DMS153 (cell line): ENCODE data around the gene CHRND.
"Not testable (repeated sequence)": the region's sequence is repeated elsewhere in the genome, so short reads cannot be mapped to it uniquely, and the experiment has no call there.

Experiments
- DNase-seq: peaks from one replicate; lab custom pipeline; 2025; lab: John Stamatoyannopoulos, UW

CHRND gene

GRCh38 chr2:232528746-232529460 lies 2.9 kb downstream of the CHRND start:
- no peak for DNase-seq

GRCh38 chr2:232529806-232530547 lies 4.0 kb downstream of the CHRND start:
- DNase-seq = no peak

DNA sequence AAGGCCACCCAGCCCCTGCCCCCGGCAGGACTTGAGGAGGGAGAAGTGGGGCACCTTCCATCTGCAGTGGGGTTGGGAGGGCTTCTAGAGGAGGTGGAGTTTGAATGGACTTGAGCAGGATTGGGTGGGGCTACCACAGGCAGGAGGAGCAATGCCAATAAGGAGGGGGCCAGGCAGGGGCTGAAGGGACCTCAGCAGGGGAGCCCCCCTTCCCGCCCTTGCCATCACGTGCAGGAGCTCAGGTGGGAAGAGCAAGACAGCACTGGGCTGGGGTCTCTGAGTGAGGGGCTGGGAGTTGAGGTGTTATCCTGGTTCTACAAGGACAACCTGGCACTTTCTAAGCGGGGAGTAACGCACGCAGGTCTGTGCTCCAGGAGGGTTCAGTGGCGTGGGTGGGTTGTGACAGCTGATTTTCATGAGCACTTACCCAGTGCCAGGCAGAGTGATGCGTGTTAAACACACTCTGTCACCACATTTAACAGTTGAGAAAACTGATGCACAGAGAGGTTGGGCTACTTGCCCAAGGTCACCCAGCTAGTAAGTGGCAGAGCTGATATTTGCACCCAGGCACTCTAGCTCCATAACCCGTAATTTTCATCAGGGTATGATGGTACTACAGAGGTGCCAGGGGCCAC lies 4.8 kb downstream of the CHRND start:
- no peak for DNase-seq

GRCh38 chr2:232532419-232532818 lies 6.5 kb downstream of the CHRND start:
- DNase-seq = no peak

- DNase-seq = not testable (repeated sequence)
Observed at GRCh38 chr2:232532821-232533220, 6.9 kb downstream of the CHRND start.

DNA sequence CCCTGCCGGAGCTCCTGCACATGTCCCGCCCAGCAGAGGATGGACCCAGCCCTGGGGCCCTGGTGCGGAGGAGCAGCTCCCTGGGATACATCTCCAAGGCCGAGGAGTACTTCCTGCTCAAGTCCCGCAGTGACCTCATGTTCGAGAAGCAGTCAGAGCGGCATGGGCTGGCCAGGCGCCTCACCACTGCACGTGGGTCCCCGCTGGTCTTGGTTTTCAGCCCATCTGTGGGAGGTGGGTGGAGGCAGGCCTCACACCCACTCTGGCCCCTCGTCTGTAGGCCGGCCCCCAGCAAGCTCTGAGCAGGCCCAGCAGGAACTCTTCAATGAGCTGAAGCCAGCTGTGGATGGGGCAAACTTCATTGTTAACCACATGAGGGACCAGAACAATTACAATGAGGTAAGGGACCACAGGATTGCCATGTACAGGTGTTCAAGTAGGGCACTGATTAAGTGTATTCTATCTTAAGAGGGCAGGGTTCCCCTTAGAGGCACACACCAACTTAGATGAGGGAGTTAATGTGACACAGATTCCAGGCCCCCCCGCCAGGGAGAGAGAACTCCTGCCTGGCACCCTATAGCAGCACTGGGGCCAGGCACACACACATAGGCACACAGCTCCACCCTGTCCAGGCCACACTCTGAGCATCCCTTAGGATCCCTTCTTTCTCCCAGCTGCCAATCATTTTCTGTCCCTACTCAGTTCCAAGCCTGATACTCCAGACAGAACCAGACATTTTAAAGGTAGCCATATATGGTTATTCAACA lies 8.2 kb downstream of the CHRND start:
- DNase-seq = no peak

DNA sequence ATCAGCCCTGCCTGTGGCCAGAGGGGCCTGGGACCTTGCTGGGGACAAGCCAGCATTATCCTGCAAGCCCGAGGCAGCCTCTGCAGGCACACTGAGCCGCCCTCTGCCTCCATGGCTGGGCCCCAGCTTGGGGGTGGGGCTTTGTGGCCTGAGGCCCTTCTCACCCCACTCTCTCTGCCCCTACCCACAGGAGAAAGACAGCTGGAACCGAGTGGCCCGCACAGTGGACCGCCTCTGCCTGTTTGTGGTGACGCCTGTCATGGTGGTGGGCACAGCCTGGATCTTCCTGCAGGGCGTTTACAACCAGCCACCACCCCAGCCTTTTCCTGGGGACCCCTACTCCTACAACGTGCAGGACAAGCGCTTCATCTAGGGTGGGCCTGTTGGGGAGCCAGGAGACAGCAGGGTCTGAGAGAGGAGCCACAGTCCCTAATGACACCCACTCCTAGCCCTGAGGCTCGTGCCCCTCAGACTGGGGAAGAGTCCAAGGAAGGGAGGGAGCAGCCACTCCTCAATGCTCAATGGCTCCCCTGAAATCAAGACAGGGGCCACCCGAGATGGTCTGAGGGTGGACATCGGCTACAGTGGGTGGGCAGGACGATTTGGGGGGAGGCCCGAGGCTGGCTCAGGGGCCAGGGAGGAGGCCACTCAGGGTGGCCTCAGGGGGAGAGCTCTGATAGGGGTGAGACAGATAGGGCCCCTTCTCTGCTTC lies 9.1 kb downstream of the CHRND start:
- no peak for DNase-seq

DNA sequence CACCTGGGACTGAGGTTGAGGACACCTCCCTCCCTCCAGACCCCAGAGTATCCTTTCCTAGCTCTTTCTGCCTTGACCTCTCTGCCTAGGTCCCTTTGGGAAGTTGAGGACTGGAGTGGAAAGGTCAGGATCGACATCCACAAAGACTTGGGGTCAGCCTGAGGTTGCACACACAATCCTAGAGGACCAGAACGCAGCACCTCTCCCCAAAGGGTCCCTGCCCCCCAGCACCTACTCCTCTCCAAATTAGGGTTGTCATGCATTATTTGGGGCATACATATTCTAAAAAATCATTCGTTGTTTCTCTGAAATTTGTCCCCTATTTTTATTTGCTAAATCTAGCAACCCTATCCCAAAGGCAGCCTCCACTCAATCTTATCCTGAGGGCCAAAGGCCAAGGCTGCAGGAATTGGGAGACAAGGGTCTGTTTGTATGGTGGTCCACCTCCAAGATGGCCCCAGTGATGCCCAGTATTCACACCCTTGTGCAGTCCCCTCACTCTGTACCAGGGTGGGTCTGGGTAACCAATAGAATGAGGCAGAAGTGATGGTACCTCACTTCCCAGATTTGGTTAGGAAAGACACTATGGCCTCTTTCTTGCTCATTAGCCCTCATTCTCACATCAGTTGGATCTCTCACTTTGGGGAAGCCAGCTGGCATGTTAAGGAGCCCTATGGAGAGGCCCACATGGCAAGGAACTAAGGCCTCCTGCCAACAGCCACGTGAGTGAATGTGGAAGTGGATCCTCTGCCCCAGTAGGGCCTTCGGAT lies 10.0 kb downstream of the CHRND start:
- DNase-seq = no peak

GRCh38 chr2:232537079-232537478 lies 11.1 kb downstream of the CHRND start:
- DNase-seq = no peak

DNA sequence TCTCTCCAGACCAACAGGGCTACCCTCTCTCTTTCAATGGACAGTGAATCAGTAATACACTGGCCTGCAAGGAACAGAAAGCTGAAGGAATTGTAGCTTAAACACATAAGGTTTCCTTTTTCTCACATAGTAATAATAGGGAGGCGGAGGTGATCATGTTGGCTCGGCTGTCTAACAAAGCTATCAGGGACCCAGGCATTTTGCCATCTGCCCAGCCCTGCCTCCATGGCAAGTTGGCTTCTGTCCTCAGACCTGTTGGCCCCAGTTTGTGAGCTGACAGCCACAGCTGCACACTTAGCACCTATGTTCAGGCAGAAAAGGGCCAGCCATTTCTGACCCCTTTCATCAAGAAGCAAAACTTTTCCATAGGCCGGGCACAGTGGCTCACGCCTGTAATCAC lies 11.5 kb downstream of the CHRND start:
- no peak for DNase-seq

DNA sequence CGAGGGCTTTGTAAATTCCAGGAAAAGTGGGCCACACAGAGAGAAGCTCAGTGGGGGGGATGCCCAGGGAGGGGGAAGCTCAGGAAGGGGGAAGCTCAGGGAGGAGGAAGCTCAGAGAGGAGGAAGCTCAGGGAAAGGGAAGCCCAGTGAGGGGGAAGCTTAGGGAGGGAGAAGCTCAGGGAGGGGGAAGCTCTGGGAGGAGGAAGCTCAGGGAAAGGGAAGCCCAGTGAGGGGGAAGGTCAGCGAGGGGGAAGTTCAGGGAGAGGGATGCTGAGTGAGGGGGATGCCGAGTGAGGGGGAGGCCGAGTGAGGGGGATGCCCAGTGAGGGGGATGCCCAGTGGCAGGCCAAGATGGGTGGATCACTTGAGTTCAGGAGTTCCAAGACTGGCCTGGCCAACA lies 12.7 kb downstream of the CHRND start:
- no peak for DNase-seq

- DNase-seq = no peak
Observed at GRCh38 chr2:232539298-232540231, 13.6 kb downstream of the CHRND start, which contains the start of gene CHRNG. CHRNG (plus strand) TSS chr2:232539692; CDS start chr2:232539748, 56 bp downstream.

DNA sequence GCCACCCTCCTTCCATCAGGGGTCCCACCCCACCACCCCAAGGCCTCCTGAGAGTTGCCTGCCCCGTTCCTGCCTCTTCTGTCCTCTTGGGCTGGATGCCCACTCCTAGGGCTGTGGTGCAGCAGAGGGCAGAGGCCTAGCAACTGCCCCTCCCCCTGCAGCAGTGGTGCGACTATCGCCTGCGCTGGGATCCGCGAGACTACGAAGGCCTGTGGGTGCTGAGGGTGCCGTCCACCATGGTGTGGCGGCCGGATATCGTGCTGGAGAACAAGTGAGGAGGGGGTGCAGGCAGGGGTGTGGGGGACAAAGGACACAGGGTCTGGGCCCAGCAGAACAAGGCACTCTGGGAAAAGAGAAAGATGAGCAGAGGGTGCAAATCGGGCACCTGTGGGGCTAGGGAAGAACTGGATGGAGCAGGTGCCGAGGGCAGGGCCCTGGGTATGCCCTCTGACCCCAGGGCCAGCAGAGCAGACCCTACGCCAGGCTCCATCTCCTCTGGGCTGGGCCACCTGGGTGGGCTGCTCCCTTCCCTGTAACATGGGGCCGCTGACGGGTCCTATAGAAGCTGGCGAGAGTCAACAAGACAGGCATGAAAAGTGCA lies 14.6 kb downstream of the CHRND start:
- no peak for DNase-seq

DNA sequence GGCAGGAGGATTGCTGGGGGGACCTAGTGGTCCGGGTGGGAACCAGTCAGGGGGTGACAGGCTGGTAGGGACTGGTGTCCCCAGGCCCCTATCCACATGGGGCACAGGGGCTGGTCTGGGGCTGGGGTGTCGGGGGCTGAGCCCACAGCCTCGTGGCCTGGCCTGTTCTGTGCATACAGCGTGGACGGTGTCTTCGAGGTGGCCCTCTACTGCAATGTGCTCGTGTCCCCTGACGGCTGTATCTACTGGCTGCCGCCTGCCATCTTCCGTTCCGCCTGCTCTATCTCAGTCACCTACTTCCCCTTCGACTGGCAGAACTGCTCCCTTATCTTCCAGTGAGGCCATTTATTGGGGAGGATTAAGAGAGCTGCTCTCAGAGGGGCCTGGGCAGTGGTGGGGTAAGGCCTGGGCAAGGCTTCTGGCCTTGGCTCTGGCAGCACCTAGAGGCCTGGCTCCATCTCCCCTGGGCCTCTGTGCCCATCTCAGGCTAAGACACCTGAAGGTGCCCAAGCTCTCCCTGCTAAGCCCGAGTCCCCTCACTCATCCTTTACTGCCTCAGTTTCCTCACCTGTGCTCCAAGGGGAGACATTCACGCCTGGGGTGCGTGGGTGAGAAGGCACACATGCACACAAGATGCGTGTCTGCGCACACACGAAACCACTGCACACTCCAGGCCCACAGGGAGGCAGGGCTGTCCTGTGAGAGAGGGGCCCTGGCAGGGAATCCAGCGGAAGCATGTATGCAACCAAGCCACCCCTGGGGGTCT lies 15.4 kb downstream of the CHRND start:
- no peak for DNase-seq

DNA sequence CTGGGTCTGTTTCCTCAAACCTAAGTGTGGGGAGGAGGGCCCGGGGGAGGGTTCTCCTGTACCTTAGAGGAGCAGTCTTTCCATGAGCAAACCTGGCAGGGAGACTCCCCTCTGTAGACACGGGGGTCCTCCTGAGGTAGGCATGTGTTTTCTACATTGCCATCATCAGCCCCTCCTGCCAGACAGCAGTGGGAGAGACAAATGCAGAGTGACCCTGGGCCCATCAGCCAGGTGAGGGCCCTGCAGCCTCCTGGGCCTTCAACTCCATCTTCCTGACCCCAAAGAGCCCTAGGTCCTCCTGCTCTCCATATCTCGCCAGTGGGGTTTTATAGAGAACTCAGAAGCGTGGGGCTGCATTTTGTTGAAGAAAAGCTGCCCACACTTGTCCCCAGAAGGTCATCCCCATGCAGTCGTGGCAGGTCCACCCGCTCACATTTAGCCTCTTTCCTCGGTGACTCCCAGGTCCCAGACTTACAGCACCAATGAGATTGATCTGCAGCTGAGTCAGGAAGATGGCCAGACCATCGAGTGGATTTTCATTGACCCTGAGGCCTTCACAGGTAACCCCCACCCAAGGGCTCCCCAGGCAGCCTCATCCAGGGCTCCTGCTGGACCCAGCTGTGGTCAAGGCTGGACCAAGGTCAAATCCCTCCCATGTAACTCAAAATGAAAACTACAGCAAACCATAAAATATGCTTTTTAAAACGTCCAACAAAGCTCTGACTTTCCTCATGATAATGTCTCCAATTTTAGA lies 16.2 kb downstream of the CHRND start:
- no peak for DNase-seq

DNA sequence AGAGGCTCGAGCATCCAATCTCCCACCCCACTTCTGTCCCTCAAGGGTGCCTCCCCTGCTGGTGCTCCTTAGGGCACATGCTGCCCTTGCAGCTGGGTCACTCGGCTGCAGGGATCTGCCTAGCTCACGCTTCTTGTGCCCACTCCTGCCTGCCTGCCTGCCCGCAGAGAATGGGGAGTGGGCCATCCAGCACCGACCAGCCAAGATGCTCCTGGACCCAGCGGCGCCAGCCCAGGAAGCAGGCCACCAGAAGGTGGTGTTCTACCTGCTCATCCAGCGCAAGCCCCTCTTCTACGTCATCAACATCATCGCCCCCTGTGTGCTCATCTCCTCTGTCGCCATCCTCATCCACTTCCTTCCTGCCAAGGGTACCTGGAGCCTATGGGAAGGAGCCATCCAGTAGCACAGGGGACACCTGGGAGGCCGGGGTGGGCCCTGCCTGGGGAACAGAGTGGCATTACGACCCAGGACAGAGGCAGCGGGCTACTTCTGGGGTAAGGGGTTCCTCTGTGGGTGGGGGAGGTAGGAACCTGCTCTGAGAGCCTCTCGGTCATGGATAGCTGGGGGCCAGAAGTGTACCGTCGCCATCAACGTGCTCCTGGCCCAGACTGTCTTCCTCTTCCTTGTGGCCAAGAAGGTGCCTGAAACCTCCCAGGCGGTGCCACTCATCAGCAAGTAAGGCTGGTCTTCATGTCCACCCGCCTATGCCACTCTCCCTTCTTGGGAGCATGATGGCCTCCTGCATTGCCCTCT lies 16.9 kb downstream of the CHRND start:
- DNase-seq = no peak

GRCh38 chr2:232543491-232543890 lies 17.5 kb downstream of the CHRND start:
- DNase-seq = no peak
